ENCODE results near the gene MCRIP2. TPM values are rescaled to one million over a fixed set of nuclear protein-coding genes. Genes with fewer than 3 reads are reported as not detected.

The MCRIP2 gene
- total RNA-seq, 1 donor from 2014 or later: 20.9 TPM

GRCh38 chr16:652454-653305 is 11.1 kb downstream of the MCRIP2 start:
- H3K4me1 Mint-ChIP-seq (ENCODE audit: low read depth, unreplicated experiment): no peaks in the 10 kb centered on the region
- H3K4me3 ChIP-seq (ENCODE audit: insufficient read depth, low read depth, low read length): no peak overlapping the region
- TF ChIP-seq CTCF (IDR thresholded peaks at IDR 0.05; ENCODE audit: insufficient read depth, low read depth, low read length) (no peak), EZH2 (IDR thresholded peaks at IDR 0.05; ENCODE audit: insufficient read depth, low read length) (no peak)
- DNase-seq (ENCODE audit: low read depth) (no peak), FAIRE-seq (no peak)
- no peak overlapping the region for H3K9ac ChIP-seq (ENCODE audit: low read length)
- H3K27me3 ChIP-seq (ENCODE audit: insufficient read depth, low read length): no peaks in the 10 kb centered on the region
- H2AFZ ChIP-seq (ENCODE audit: low read depth, low read length): no peak overlapping the region
- H3K4me3 Mint-ChIP-seq (ENCODE audit: unreplicated experiment): no peak overlapping the region
- H3K27ac ChIP-seq (ENCODE audit: low read depth, low read length): no peak overlapping the region
- H3K4me1 ChIP-seq (ENCODE audit: insufficient read depth, low read length): peaks cover 15% of the 10 kb centered on the region
- H3K36me3 Mint-ChIP-seq (ENCODE audit: low read depth, unreplicated experiment): peaks cover 3% of the 10 kb centered on the region
- H3K27ac Mint-ChIP-seq (ENCODE audit: unreplicated experiment): no peak overlapping the region
- no peaks in the 10 kb centered on the region for H3K9me3 ChIP-seq (ENCODE audit: insufficient read depth, low read depth, low read length)
- peaks cover 16% of the 10 kb centered on the region for H3K79me2 ChIP-seq (ENCODE audit: insufficient read depth, low read length)
- H3K4me2 ChIP-seq (ENCODE audit: low read length): no peak overlapping the region
- H3K27me3 Mint-ChIP-seq (ENCODE audit: low read depth, unreplicated experiment): no peaks in the 10 kb centered on the region
- no peaks in the 10 kb centered on the region for H4K20me1 ChIP-seq (ENCODE audit: insufficient read depth, low read length)
- H3K9me3 Mint-ChIP-seq (ENCODE audit: unreplicated experiment): no peaks in the 10 kb centered on the region
- H3K36me3 ChIP-seq (ENCODE audit: insufficient read depth, low read length): no peaks in the 10 kb centered on the region

GRCh38 chr16:654034-654433 is 12.4 kb downstream of the MCRIP2 start:
- Mint-ChIP-seq H3K36me3 (ENCODE audit: low read depth, unreplicated experiment) (peaks cover 3% of the 10 kb centered on the region), H3K4me3 (ENCODE audit: unreplicated experiment) (no peak overlapping the region), H3K27me3 (ENCODE audit: low read depth, unreplicated experiment) (no peaks in the 10 kb centered on the region), H3K4me1 (ENCODE audit: low read depth, unreplicated experiment) (no peaks in the 10 kb centered on the region), H3K9me3 (ENCODE audit: unreplicated experiment) (no peaks in the 10 kb centered on the region), H3K27ac (ENCODE audit: unreplicated experiment) (no peak overlapping the region)
- H3K36me3 ChIP-seq (ENCODE audit: insufficient read depth, low read length): no peaks in the 10 kb centered on the region
- TF ChIP-seq CTCF (IDR thresholded peaks at IDR 0.05; ENCODE audit: insufficient read depth, low read depth, low read length): no peak
- no peak for TF ChIP-seq EZH2 (IDR thresholded peaks at IDR 0.05; ENCODE audit: insufficient read depth, low read length)
- H3K4me2 ChIP-seq (ENCODE audit: low read length): no peak overlapping the region
- H3K79me2 ChIP-seq (ENCODE audit: insufficient read depth, low read length): peaks cover 8% of the 10 kb centered on the region
- DNase-seq (ENCODE audit: low read depth) (no peak), FAIRE-seq (no peak)
- no peaks in the 10 kb centered on the region for H3K9me3 ChIP-seq (ENCODE audit: insufficient read depth, low read depth, low read length)
- no peak overlapping the region for H3K4me3 ChIP-seq (ENCODE audit: insufficient read depth, low read depth, low read length)
- no peak overlapping the region for H3K27ac ChIP-seq (ENCODE audit: low read depth, low read length)
- no peaks in the 10 kb centered on the region for H3K27me3 ChIP-seq (ENCODE audit: insufficient read depth, low read length)
- H2AFZ ChIP-seq (ENCODE audit: low read depth, low read length): no peak overlapping the region
- H3K9ac ChIP-seq (ENCODE audit: low read length): no peak overlapping the region
- H3K4me1 ChIP-seq (ENCODE audit: insufficient read depth, low read length): peaks cover 4% of the 10 kb centered on the region
- H4K20me1 ChIP-seq (ENCODE audit: insufficient read depth, low read length): no peaks in the 10 kb centered on the region

- Histone ChIP-seq H3K4me3 (ENCODE audit: insufficient read depth, low read depth, low read length) (no peak overlapping the region), H3K9me3 (ENCODE audit: insufficient read depth, low read depth, low read length) (no peaks in the 10 kb centered on the region), H3K4me1 (ENCODE audit: insufficient read depth, low read length) (no peaks in the 10 kb centered on the region), H3K79me2 (ENCODE audit: insufficient read depth, low read length) (no peaks in the 10 kb centered on the region), H3K27me3 (ENCODE audit: insufficient read depth, low read length) (no peaks in the 10 kb centered on the region), H3K9ac (ENCODE audit: low read length) (no peak overlapping the region), H3K27ac (ENCODE audit: low read depth, low read length) (no peak overlapping the region), H4K20me1 (ENCODE audit: insufficient read depth, low read length) (no peaks in the 10 kb centered on the region), H2AFZ (ENCODE audit: low read depth, low read length) (no peak overlapping the region), H3K36me3 (ENCODE audit: insufficient read depth, low read length) (no peaks in the 10 kb centered on the region), H3K4me2 (ENCODE audit: low read length) (no peak overlapping the region)
- no peaks in the 10 kb centered on the region for H3K27me3 Mint-ChIP-seq (ENCODE audit: low read depth, unreplicated experiment)
- DNase-seq (ENCODE audit: low read depth) (no peak), FAIRE-seq (no peak)
- peaks cover 3% of the 10 kb centered on the region for H3K36me3 Mint-ChIP-seq (ENCODE audit: low read depth, unreplicated experiment)
- H3K9me3 Mint-ChIP-seq (ENCODE audit: unreplicated experiment): no peaks in the 10 kb centered on the region
- no peaks in the 10 kb centered on the region for H3K4me1 Mint-ChIP-seq (ENCODE audit: low read depth, unreplicated experiment)
- no peak overlapping the region for H3K4me3 Mint-ChIP-seq (ENCODE audit: unreplicated experiment)
- H3K27ac Mint-ChIP-seq (ENCODE audit: unreplicated experiment): no peak overlapping the region
- TF ChIP-seq EZH2 (IDR thresholded peaks at IDR 0.05; ENCODE audit: insufficient read depth, low read length) (no peak), CTCF (IDR thresholded peaks at IDR 0.05; ENCODE audit: insufficient read depth, low read depth, low read length) (no peak)
Measured at GRCh38 chr16:657487-657886, 15.9 kb downstream of the MCRIP2 start.

Measured in astrocyte (in vitro differentiated cells and primary cell).